Bronchial epithelial cell (primary cell): Measurements from ENCODE around the gene SLC37A1. TPM values are rescaled to one million over a fixed set of nuclear protein-coding genes. Genes with fewer than 3 reads are reported as not detected.

Experiments
- DNase-seq: peaks from one replicate; pipeline ENCODE4 v3.0.0-alpha.2; 2010; ENCODE audit warnings: low read depth
- FAIRE-seq: peaks from 2 replicates; lab custom pipeline; 2011; peaks lifted over from hg19 to GRCh38; lab: Jason Lieb, UNC
- H3K27me3 ChIP-seq: 2 replicates; pipeline ENCODE4 v1.5.1; 2011; ENCODE audit warnings: low read length; ENCODE audit not compliant: control insufficient read depth, insufficient read depth
- H3K36me3 ChIP-seq: 2 replicates; pipeline ENCODE4 v1.5.1; 2011; ENCODE audit warnings: low read length; ENCODE audit not compliant: control insufficient read depth, insufficient read depth
- H3K4me3 ChIP-seq: 2 replicates; pipeline ENCODE4 v1.5.1; 2011; ENCODE audit warnings: mild to moderate bottlenecking, low read depth, low read length, control low read depth
- CTCF ChIP-seq: IDR thresholded peaks from 2 replicates; pipeline ENCODE4 v1.5.1; 2011; ENCODE audit warnings: mild to moderate bottlenecking, moderate library complexity, low read length, control low read depth, inconsistent platforms; ENCODE audit not compliant: insufficient read depth, severe bottlenecking
- total RNA-seq: library from RNA; depleted of rRNA; stranded (reverse); fragments of >200 nt; gene quantifications from 2 replicates; pipeline ENCODE4 v1.2.1, GENCODE V29; 2014

Gene SLC37A1
- total RNA-seq, 1 donor from 2014 or later, result 7.1 TPM

DNA sequence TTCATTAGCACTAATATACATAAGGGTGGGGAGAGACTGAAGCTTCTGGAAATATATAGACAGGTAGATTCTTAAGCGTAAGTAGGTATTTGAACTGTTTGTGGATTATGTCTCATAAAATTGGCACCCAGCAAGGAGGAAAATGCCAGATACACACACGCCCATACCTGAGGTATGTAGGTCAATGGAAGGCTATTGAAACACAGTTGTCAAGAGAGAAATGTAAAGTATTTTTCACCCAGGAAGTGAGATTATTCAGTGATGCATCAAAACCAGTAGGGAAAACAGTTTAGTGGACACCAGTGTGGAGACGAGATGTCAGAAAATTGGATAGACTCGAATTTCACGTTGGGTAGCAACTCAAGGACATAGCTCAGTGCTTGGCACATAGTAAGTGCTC, 12.9 kb upstream of the SLC37A1 start:
- H3K4me3 ChIP-seq, result no peak overlapping the region
- DNase-seq (peak; percentile 69), FAIRE-seq (no peak)
- TF ChIP-seq CTCF, result no peak
- no peaks in the 10 kb centered on the region for H3K27me3 ChIP-seq
- H3K36me3 ChIP-seq, result no peaks in the 10 kb centered on the region

DNA sequence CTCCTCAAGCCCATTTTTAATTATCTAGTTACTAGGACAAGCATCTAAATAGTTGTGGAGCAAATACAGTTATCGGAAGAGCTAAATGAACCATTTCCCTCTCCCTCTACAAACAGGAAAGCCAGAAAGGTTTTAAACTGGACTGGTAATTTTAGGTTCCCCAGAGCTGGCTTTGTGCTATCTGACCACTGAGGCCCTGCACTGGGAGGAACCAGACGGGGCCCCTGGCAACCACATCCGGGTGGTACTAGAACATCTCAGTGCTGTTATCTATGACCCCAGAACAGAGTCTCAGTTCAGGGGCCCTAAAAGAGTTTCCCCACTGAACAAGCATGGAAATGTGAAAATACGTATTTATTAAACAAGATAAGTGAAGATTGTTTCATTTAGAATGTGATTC, 9.9 kb upstream of the SLC37A1 start:
- Histone ChIP-seq H3K27me3 (no peaks in the 10 kb centered on the region), H3K4me3 (no peak overlapping the region), H3K36me3 (no peaks in the 10 kb centered on the region)
- FAIRE-seq (no peak), DNase-seq (no peak)
- no peak for TF ChIP-seq CTCF

- no peak for TF ChIP-seq CTCF
- Histone ChIP-seq H3K27me3 (no peaks in the 10 kb centered on the region), H3K36me3 (no peaks in the 10 kb centered on the region), H3K4me3 (no peak overlapping the region)
- DNase-seq (no peak), FAIRE-seq (no peak)
These were observed 8.4 kb upstream of the SLC37A1 start for GRCh38 chr21:42505090-42505726.

DNA sequence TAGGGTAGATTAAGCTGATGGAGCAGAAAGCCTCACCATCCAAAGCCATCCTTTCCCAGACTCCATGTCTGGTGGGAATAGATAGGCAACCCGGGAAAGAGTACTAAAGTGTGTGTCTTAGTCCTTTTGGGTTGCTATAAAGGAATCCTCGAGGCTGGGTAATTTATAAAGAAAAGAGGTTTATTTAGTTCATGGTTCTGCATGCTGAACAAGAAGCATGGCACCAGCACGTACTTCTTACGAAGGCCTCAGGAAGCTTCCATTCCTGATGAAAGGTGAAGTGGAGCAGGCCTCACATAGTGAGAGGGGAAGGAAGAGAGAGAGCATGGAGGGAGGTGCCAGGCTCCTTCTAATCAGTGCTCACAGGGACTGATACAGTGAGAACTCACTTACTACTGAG, 6.2 kb upstream of the SLC37A1 start:
- Histone ChIP-seq H3K4me3 (no peak overlapping the region), H3K36me3 (no peaks in the 10 kb centered on the region), H3K27me3 (no peaks in the 10 kb centered on the region)
- FAIRE-seq (no peak), DNase-seq (no peak)
- no peak for TF ChIP-seq CTCF

- no peak for FAIRE-seq
- no peak for TF ChIP-seq CTCF
- Histone ChIP-seq H3K36me3 (no peaks in the 10 kb centered on the region), H3K4me3 (no peak overlapping the region), H3K27me3 (no peaks in the 10 kb centered on the region)
- DNase-seq, result peak; percentile 77
These were observed 5.3 kb upstream of the SLC37A1 start for GRCh38 chr21:42508371-42508770.

GRCh38 chr21:42509244-42509643, 4.4 kb upstream of the SLC37A1 start:
- no peak for FAIRE-seq
- H3K36me3 ChIP-seq, result no peaks in the 10 kb centered on the region
- no peaks in the 10 kb centered on the region for H3K27me3 ChIP-seq
- TF ChIP-seq CTCF, result no peak
- H3K4me3 ChIP-seq, result no peak overlapping the region
- peak; percentile 53 for DNase-seq
